ENCODE results near the gene JARID2.

DNA sequence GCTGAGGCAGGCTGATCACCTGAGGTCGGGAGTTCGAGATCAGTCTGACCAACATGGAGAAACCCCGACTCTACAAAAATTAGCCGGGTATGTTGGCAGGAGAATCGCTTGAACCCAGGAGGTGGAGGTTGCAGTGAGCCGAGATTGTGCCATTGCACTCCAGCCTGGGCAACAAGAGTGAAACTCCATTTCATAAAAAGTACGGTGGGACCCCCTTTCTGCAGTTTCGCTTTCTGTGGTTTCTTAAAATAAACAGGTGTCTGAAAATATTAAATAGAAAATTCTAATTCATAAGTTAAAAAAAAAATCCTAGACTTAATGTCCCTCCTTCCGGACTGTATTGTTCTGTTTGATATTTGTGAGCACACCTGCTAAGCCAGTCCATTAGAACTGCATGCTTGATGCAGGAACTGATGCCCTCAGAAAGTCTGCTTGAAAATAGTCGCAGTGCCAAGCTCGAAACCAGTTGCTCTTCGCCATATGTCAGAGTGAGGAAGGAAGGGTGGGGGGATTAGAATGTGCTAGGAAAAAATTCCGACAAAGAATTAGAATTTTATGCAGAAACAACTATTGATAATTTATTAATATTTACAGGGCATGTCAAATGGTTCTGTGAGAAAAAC, 85.9 kb downstream of the JARID2 start:
- TF ChIP-seq ZNF274 (IDR thresholded peaks at IDR 0.05; ENCODE audit: low read length): no peak
- TF ChIP-seq ZNF274 (tag by site-specific recombination; IDR thresholded peaks at IDR 0.05; ENCODE audit: borderline replicate concordance): no peak
- no peak for TF ChIP-seq ZNF626 (tag by site-specific recombination; IDR thresholded peaks at IDR 0.05)
- no peak for TF ChIP-seq TCF7L2 (IDR thresholded peaks at IDR 0.05; ENCODE audit: borderline replicate concordance, low read depth, low read length)
- TF ChIP-seq ZNF10 (tag by site-specific recombination; IDR thresholded peaks at IDR 0.05): no peak
